KOPT-K1 (cell line): ENCODE data around the gene GIPC3.

Source experiments
- H3K27ac ChIP-seq: fragments of 200-600 bp; sonication (generic); 2 replicates; pipeline ENCODE4 v1.5.1; 2016; ENCODE audit warnings: antibody characterized with exemption, mild to moderate bottlenecking, low read depth, low read length; ENCODE audit not compliant: poor library complexity, severe bottlenecking
- H3K36me3 ChIP-seq: fragments of 200-600 bp; sonication (generic); 2 replicates; pipeline ENCODE4 v1.5.1; 2017; ENCODE audit warnings: antibody characterized with exemption, mild to moderate bottlenecking, low read length, moderate library complexity; ENCODE audit not compliant: insufficient read depth
- H3K9me3 ChIP-seq: fragments of 200-600 bp; sonication (generic); 2 replicates; pipeline ENCODE4 v1.5.1; 2017; ENCODE audit warnings: antibody characterized with exemption, low read length, mild to moderate bottlenecking; ENCODE audit not compliant: insufficient read depth, poor library complexity, severe bottlenecking

The GIPC3 gene

GRCh38 chr19:3603121-3603811 lies 18.0 kb downstream of the GIPC3 start:
- Histone ChIP-seq H3K36me3 (no peaks in the 10 kb centered on the region), H3K9me3 (no peaks in the 10 kb centered on the region), H3K27ac (no peak overlapping the region)

- H3K9me3 ChIP-seq, result no peaks in the 10 kb centered on the region
- no peaks in the 10 kb centered on the region for H3K36me3 ChIP-seq
- no peak overlapping the region for H3K27ac ChIP-seq
These were observed 19.1 kb downstream of the GIPC3 start for GRCh38 chr19:3604227-3604986.

DNA sequence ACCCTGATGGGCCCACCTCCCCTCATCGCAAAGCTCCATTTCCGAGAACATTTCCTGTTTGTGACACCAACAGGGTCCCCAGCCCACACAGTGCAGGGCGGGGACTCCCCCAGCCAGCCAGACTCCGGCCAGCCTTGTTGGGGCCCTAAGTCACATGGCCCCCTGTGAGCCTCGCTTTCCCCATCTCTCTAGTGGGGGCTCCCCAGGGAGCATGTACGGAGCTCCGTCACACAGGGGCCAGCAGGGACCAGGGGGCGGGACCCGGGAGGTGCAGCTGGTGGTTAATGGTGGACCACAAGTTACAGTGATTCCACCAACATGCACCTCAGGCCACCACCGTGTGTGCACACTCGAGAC lies 19.7 kb downstream of the GIPC3 start:
- no peaks in the 10 kb centered on the region for H3K9me3 ChIP-seq
- H3K27ac ChIP-seq, result no peak overlapping the region
- H3K36me3 ChIP-seq, result peaks cover 2% of the 10 kb centered on the region; the same call in 1 of the 2 replicates

DNA sequence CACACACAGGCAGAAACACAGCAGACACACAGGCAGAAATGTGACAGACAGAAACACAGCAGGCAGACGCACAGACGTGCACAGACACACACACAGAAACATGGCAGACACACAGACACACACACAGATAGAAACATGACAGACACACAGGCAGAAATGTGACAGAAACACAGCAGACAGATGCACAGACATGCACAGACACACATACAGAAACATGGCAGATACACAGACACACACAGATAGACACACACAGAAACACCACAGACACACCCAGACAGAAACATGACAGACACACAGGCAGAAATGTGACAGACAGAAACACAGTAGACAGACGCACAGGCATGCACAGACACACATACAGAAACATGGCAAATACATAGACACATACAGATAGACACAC lies 20.1 kb downstream of the GIPC3 start:
- no peaks in the 10 kb centered on the region for H3K9me3 ChIP-seq
- peaks cover 6% of the 10 kb centered on the region; the same call in 1 of the 2 replicates for H3K36me3 ChIP-seq
- no peak overlapping the region for H3K27ac ChIP-seq

DNA sequence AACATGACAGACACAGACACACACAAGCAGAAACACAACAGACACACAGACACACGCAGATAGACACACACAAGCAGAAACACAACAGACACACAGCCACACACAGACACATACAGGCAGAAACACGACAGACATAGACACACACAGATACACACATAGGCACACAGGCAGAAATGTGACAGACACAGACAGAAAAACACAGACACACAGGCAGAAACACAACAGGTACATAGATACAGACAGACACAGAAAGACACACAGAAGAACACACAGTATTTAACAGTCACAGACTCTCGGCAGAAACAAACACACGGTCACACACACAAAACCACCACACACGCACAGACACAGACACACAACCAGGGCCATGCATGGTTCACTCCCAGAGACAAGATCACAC lies 20.5 kb downstream of the GIPC3 start:
- H3K9me3 ChIP-seq, result no peaks in the 10 kb centered on the region
- no peak overlapping the region for H3K27ac ChIP-seq
- peaks cover 10% of the 10 kb centered on the region; the same call in 1 of the 2 replicates for H3K36me3 ChIP-seq

DNA sequence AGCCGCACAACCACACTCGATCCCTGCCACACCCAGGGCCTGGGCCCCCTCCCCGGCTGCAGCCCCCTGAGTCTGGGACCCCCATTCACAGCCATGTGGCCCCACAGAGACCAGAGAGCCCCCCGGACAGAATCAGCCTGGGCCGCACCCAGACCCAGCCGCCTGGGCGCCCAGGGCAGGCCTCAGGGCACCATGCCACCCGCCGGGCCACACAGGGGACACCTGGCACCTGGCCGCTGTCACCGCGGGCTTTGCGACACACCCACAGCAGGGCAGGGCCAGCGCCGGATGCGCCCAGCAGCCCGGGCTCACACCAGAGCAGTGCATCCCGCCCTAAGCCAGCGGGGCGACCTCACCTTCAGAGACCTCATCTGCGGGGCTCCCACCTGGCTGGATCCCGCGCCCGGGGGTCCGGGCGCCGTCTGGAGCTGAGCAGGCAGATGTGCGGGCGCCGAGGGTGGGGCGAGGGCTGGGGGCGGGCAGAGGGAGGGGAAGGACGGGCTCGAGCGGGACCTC lies 21.0 kb downstream of the GIPC3 start:
- Histone ChIP-seq H3K27ac (no peak overlapping the region), H3K36me3 (peaks cover 15% of the 10 kb centered on the region; the same call in 1 of the 2 replicates), H3K9me3 (no peaks in the 10 kb centered on the region)

- Histone ChIP-seq H3K27ac (no peak within 1 kb of the TSS), H3K9me3 (no peaks in the 10 kb centered on the region), H3K36me3 (peaks cover 20% of the 10 kb centered on the region; the same call in 1 of the 2 replicates)
These were observed 21.5 kb downstream of the GIPC3 start, which contains the start of gene TBXA2R for GRCh38 chr19:3606690-3607289. Gene TBXA2R (minus strand): TSS chr19:3606875. CDS start chr19:3600634, 6,241 bp downstream.

GRCh38 chr19:3607303-3608078 lies 22.2 kb downstream of the GIPC3 start:
- H3K27ac ChIP-seq, result no peak overlapping the region
- peaks cover 27% of the 10 kb centered on the region; the same call in 1 of the 2 replicates for H3K36me3 ChIP-seq
- H3K9me3 ChIP-seq, result no peaks in the 10 kb centered on the region

- peaks cover 32% of the 10 kb centered on the region; the same call in 1 of the 2 replicates for H3K36me3 ChIP-seq
- no peaks in the 10 kb centered on the region for H3K9me3 ChIP-seq
- no peak overlapping the region for H3K27ac ChIP-seq
These were observed 22.9 kb downstream of the GIPC3 start for GRCh38 chr19:3608079-3608641.

- Histone ChIP-seq H3K27ac (no peak overlapping the region), H3K36me3 (peaks cover 39% of the 10 kb centered on the region), H3K9me3 (no peaks in the 10 kb centered on the region)
These were observed 23.6 kb downstream of the GIPC3 start for GRCh38 chr19:3608750-3609322.

GRCh38 chr19:3609779-3610719 lies 24.8 kb downstream of the GIPC3 start:
- Histone ChIP-seq H3K9me3 (no peaks in the 10 kb centered on the region), H3K27ac (no peak overlapping the region), H3K36me3 (peaks cover 43% of the 10 kb centered on the region)

GRCh38 chr19:3610745-3611717 lies 25.8 kb downstream of the GIPC3 start:
- H3K27ac ChIP-seq, result no peak overlapping the region

More at GRCh38 chr19:3610745-3611717, 25.8 kb downstream of the GIPC3 start:
- Histone ChIP-seq H3K9me3 (no peaks in the 10 kb centered on the region), H3K36me3 (peaks cover 47% of the 10 kb centered on the region)
